ENCODE results near the gene PANK3. TPM values are rescaled to one million over a fixed set of nuclear protein-coding genes. Genes with fewer than 3 reads are reported as not detected.

PANK3 gene
- total and polyA plus RNA-seq, 10 of the 15 experiments (the other 5 are each of a cell fraction or from before 2014, with no cell fraction given): 4.7 to 43.7 (median 23.9) TPM

DNA sequence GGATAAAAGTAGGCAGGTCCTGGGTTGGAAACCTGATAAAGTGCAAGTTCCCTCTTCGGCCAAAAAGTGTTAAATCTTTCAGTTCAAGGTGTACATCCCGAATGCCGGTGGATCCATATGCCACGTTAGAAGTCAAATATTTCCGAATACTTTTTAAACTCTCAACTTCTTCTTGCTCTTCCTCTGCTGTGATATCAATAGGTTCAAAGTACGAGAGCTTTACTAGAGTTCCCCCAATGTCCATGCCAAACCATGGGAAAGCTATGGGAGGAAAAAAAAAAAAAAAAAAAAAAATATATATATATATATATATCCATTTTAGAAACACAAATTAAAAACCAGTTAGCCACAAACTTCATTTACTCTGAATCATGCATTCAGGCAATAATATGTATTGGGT is 10.4 kb downstream of the PANK3 start:
- DNase-seq (ENCODE audit: low read depth, low spot score) (no peak), ATAC-seq (no peak), FAIRE-seq (no peak)
- ChIA-PET POLR2A (interaction anchor here (0.6 to 1.0 kb wide), 3 partner anchors 11 to 312 kb away, joined by 3 to 4 read pairs (median 4); no protein-coding TSS in a partner anchor), RAD21 (ENCODE audit: unreplicated experiment) (no interaction called here), CTCF (no interaction called here), SMC1A (ENCODE audit: uncharacterized antibody, unreplicated experiment) (interaction anchor here (1.4 kb wide), 1 partner anchor 11 kb away, joined by 4 read pairs; no protein-coding TSS in a partner anchor)
- peaks cover 47% of the 10 kb centered on the region for H3K79me2 ChIP-seq (ENCODE audit: control insufficient read depth, insufficient read depth, low read length)
- BruUV-seq (replicated peaks): no TSS peak
- peaks cover 0 to 26% of the 10 kb centered on the region in 2 experiments; a peak in 3 of 4 replicates for H3K36me3 ChIP-seq (ENCODE audit: control insufficient read depth in 2 of 2, insufficient read depth in 2 of 2, low read length in 1 of 2)
- no peak overlapping the region for H3K27ac ChIP-seq (ENCODE audit: control insufficient read depth, insufficient read depth)
- no peaks in the 10 kb centered on the region for H3K4me1 ChIP-seq (ENCODE audit: control insufficient read depth, insufficient read depth, low read length)
- TF ChIP-seq KLF5 (IDR thresholded peaks at IDR 0.05; ENCODE audit: partially characterized antibody) (no peak), SIX5 (IDR thresholded peaks at IDR 0.05; ENCODE audit: low read depth, low read length, severe bottlenecking) (no peak), EZH2 (IDR thresholded peaks at IDR 0.05; ENCODE audit: borderline replicate concordance, control insufficient read depth, low read depth, low read length) (no peak), PAX5 (IDR thresholded peaks at IDR 0.05; ENCODE audit: borderline replicate concordance, low read depth, low read length) (no peak), IKZF2 (IDR thresholded peaks at IDR 0.05) (no peak), MXI1 (IDR thresholded peaks at IDR 0.05; ENCODE audit: low read depth, low read length) (no peak), PML (IDR thresholded peaks at IDR 0.05; ENCODE audit: low read length) (no peak), NFYA (IDR thresholded peaks at IDR 0.05; ENCODE audit: borderline replicate concordance, low read depth, low read length) (no peak), FOS (IDR thresholded peaks at IDR 0.05; ENCODE audit: borderline replicate concordance, extremely low read depth, insufficient read length) (no peak), EP300 (IDR thresholded peaks at IDR 0.05; ENCODE audit: borderline replicate concordance in 1 of 2, control insufficient read depth in 1 of 2, low read depth in 2 of 2, low read length in 2 of 2) (no peak), TCF12 (IDR thresholded peaks at IDR 0.05; ENCODE audit: low read depth, low read length) (no peak)
- TF ChIP-seq, protein P1, sequence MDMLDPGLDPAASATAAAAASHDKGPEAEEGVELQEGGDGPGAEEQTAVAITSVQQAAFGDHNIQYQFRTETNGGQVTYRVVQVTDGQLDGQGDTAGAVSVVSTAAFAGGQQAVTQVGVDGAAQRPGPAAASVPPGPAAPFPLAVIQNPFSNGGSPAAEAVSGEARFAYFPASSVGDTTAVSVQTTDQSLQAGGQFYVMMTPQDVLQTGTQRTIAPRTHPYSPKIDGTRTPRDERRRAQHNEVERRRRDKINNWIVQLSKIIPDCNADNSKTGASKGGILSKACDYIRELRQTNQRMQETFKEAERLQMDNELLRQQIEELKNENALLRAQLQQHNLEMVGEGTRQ (IDR thresholded peaks at IDR 0.05; ENCODE audit: borderline replicate concordance, low read depth, low read length): no peak
- TF ChIP-seq, protein P2, sequence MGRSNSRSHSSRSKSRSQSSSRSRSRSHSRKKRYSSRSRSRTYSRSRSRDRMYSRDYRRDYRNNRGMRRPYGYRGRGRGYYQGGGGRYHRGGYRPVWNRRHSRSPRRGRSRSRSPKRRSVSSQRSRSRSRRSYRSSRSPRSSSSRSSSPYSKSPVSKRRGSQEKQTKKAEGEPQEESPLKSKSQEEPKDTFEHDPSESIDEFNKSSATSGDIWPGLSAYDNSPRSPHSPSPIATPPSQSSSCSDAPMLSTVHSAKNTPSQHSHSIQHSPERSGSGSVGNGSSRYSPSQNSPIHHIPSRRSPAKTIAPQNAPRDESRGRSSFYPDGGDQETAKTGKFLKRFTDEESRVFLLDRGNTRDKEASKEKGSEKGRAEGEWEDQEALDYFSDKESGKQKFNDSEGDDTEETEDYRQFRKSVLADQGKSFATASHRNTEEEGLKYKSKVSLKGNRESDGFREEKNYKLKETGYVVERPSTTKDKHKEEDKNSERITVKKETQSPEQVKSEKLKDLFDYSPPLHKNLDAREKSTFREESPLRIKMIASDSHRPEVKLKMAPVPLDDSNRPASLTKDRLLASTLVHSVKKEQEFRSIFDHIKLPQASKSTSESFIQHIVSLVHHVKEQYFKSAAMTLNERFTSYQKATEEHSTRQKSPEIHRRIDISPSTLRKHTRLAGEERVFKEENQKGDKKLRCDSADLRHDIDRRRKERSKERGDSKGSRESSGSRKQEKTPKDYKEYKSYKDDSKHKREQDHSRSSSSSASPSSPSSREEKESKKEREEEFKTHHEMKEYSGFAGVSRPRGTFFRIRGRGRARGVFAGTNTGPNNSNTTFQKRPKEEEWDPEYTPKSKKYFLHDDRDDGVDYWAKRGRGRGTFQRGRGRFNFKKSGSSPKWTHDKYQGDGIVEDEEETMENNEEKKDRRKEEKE (IDR thresholded peaks at IDR 0.05): no peak
- TF ChIP-seq, protein P3, sequence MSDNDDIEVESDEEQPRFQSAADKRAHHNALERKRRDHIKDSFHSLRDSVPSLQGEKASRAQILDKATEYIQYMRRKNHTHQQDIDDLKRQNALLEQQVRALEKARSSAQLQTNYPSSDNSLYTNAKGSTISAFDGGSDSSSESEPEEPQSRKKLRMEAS (IDR thresholded peaks at IDR 0.05; ENCODE audit: low read depth, low read length): no peak
- TF ChIP-seq, protein P4, sequence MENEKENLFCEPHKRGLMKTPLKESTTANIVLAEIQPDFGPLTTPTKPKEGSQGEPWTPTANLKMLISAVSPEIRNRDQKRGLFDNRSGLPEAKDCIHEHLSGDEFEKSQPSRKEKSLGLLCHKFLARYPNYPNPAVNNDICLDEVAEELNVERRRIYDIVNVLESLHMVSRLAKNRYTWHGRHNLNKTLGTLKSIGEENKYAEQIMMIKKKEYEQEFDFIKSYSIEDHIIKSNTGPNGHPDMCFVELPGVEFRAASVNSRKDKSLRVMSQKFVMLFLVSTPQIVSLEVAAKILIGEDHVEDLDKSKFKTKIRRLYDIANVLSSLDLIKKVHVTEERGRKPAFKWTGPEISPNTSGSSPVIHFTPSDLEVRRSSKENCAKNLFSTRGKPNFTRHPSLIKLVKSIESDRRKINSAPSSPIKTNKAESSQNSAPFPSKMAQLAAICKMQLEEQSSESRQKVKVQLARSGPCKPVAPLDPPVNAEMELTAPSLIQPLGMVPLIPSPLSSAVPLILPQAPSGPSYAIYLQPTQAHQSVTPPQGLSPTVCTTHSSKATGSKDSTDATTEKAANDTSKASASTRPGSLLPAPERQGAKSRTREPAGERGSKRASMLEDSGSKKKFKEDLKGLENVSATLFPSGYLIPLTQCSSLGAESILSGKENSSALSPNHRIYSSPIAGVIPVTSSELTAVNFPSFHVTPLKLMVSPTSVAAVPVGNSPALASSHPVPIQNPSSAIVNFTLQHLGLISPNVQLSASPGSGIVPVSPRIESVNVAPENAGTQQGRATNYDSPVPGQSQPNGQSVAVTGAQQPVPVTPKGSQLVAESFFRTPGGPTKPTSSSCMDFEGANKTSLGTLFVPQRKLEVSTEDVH (IDR thresholded peaks at IDR 0.05; ENCODE audit: low read depth, partially characterized antibody): no peak
- WGBS (ENCODE audit: insufficient coverage, insufficient replicate concordance, low lambda C conversion rate, missing lambda C conversion rate): over 99% methylated on average over 6 of the region's 6 CpGs
- no peaks in the 10 kb centered on the region; the same call in 2 of the 3 replicates for H3K9me3 ChIP-seq (replicated peaks; ENCODE audit: control insufficient read depth, insufficient read depth, low read length)
- in situ Hi-C loops (cut with MboI) (no loop called here), intact Hi-C loops (cut with micrococcal nuclease; ENCODE audit: unreplicated experiment) (no loop called here)
- H2AFZ ChIP-seq (ENCODE audit: control insufficient read depth, low read depth, low read length): no peak overlapping the region
- peaks cover 4% of the 10 kb centered on the region; the same call in 1 of the 2 replicates for H4K20me1 ChIP-seq (ENCODE audit: control insufficient read depth, insufficient read depth)
- H3K4me2 ChIP-seq (ENCODE audit: control insufficient read depth, insufficient read depth): no peak overlapping the region
- H3K4me3 ChIP-seq: no peak overlapping the region
- no peaks in the 10 kb centered on the region for H3K27me3 ChIP-seq (replicated peaks in 1 of 2; ENCODE audit: control insufficient read depth in 2 of 2, insufficient read depth in 2 of 2, low read length in 1 of 2)
- no peak overlapping the region for H3K9ac ChIP-seq (ENCODE audit: control insufficient read depth, insufficient read depth, low read length)
